HG03558 (cell line): ENCODE data around the gene SCN8A.

ENCODE experiments used
- ATAC-seq: cut with Tn5 transposase; IDR thresholded peaks from one replicate; pipeline ENCODE4 v1.9.1; 2021; ENCODE audit warnings: moderate number of reproducible peaks; ENCODE audit not compliant: unreplicated experiment; ENCODE audit errors: extremely low read depth

The SCN8A gene

DNA sequence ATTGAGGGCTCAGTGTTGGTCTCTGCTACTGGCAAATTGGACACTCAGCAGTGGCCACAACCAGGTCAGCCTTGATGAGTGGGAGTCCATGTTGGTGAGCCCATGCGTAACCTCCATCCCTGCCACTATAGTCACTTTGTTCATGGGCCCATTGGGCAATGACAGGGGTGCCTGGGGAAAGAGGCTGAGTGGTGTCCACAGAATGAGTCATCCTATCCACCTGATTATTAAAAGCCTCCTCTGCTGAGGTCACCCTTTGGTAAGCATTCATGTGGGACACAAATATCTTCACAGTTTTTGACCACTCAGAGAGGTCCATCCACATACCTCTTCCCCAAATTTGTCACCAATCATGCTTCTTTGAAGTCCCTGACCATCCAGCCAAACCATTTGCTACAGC, 207.5 kb downstream of the SCN8A start:
- ATAC-seq = no peak

DNA sequence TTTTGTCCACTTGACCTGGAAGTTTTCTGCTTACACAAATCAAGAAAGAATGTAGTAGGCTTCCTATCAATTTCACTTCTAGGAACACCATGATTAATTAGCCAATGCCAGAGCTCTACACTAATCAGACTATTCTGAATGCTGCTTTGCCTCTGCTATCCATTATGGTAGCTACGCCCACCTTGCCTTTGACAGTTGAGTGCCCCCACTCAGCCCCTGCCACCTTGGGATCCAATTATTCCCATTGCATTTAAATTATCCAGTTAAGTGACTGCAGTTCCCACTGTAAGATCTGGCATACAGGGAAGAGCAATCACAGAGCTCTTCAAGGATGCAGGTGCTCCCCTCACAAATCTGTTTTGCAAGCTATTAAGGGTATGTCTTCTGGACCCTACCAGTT, 210.0 kb downstream of the SCN8A start:
- ATAC-seq = no peak

DNA sequence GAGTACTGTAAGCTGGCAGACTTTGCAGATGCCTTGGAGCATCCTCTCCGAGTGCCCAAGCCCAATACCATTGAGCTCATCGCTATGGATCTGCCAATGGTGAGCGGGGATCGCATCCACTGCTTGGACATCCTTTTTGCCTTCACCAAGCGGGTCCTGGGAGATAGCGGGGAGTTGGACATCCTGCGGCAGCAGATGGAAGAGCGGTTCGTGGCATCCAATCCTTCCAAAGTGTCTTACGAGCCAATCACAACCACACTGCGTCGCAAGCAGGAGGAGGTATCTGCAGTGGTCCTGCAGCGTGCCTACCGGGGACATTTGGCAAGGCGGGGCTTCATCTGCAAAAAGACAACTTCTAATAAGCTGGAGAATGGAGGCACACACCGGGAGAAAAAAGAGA, 215.9 kb downstream of the SCN8A start:
- ATAC-seq = no peak

DNA sequence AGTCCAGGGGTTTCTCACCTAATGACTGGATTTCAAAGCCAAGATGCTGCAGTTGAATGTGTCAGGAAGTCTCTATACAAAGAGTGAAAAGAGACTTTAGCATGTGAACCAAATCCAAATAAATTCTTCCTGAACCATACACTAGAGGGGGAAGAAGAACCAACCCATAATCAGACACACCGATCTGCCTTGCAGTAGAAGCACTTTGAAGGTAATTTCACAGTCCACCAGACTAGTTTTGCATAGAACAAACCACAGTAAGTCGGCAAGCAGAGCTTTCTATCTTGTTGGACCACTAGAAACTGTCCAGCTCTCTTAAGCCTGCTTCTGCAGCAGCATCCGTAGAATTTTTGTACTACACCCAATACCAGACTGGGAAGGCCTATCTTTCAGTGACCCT, 218.2 kb downstream of the SCN8A start:
- ATAC-seq = no peak

DNA sequence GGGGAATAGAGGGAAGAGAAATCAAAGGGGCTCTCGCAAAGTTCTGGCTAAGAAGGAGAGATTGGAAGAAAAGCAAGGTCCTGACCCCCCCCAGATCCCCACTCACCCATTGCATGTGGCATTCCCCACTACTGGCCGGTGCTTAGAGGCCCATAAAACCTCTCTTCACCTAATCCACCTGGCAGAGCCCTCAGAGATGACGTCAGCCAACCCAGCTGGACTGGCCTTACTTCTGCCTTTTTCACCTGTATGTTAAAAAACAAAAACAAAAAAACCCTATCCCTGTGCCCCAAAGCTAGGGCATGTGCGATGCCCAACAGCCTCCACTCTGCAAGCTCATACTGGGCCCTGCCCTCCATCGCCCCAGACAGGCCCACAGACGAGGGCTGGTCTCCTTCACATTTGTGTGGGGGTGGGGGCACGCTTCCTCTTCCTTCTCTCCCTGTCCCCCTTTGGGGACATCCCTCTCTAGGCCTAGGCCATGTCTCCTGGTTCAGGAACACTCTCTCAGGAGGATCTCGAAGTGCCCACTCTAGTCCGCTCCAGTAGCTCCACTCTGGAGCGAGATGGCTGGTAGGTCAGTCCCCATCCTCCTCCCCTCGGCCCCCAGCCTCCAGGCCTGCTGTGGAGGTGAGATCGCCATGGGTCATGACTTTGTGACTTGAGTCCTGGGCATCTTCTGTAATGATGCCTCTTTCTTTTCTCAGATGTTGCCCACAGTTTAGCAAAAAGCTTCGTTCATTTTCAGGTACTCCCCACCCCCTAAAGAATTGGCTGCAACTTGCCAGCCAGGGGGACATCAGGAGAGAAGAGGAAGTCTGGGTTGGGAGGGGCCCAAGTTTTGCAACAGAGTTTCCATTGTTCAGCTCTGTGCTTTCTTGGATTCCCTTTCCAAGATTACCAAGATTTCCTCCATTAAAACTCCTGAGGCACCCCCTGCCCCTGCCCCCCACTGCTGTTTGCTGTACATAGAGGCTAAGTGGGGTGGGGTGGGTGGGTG, 220.5 kb downstream of the SCN8A start:
- ATAC-seq = no peak

DNA sequence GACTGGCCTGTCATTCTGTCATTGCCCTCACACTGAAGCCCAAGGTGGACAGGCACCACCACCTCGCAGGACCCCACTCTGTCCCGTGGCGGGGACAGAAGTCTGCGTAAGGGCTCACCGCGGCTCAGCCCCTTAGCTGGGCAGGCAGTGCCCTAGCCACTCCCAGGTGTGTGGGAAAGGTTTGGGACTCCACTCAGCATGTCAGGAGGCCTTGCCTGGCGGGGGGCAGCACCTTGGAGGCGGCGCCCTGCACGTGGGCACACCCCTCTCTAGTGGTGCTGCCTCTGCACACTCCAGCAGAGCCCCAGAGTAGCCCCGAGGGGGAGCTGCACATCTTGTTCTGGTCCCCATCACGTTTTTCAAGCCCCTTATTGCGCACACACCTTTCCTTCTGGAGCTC, 221.8 kb downstream of the SCN8A start:
- no peak for ATAC-seq

DNA sequence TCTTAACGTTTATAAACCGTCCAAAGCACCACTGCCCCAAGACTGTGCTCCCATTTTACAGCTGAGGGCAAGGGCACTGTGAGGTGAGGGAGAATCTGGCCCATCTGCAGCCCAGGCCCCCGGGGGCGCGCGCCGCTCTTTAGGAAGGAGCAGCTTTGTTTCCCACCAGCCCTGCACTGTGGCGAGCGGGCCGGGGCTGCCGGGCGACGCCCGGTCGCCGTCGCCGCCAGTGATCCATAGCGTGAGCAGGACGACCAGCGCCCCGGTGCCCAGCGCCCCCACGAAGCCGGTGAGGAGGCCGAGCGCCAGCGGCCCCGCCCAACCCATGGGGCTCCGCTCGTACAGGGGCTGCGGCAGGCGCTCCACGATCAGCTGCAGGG, 222.9 kb downstream of the SCN8A start:
- ATAC-seq = no peak

DNA sequence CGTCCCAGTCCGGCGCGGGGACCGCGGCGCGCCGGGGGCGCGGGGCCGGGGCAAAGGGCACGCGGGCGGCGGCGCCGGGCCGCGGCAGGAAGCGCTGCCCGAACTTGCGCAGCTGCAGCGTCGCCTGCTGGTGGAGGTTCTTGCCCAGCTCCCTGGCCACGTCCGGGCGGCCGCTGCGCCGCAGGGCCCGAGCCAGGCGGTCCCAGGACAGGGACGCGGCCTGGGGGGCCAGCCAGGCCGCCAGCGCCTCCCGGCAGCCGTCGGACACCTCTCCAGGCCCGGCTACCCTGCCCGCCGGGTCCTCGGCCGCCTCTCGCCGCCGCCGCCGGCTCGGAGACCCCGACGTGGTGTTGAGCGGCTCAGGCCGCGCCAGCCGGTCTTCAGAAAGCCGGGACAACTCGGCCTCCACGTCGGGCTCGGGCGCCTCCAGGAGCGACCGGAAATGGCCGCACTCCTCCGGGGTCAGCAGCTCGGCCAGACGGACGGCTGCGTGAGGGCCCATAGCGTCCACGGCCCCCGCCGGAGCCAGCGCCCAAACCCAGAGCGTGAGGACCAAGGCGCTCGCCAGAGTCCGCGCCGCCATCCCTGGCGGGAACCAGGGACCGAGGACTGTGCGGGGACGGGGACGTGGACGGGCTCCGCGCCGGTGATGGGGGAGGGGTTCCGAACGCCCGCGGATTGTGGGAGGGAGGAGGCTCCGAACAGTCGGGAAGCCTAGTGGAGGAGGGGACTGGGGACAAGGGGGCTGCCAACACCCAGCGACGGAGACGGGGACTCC, 223.5 kb downstream of the SCN8A start:
- no peak for ATAC-seq

DNA sequence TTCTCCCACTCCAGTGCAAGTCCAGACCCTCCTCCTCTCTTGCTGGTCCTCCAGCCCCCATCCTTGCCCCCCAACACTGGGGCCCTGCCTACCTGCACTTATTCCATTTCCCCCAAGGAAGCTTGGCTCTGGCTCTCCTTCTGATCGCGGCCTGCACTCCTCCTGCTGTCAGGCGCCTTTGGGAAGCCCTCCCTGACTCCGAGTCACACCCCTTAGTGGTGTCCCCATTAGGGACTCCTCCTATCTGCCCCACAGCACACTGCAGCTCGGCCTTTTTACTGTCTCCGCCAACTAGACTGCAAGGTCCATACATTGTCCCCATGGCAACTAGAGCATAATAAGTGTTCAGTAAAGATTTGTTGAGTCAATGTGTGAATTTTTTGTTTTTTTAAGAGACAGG, 224.5 kb downstream of the SCN8A start:
- ATAC-seq = no peak

DNA sequence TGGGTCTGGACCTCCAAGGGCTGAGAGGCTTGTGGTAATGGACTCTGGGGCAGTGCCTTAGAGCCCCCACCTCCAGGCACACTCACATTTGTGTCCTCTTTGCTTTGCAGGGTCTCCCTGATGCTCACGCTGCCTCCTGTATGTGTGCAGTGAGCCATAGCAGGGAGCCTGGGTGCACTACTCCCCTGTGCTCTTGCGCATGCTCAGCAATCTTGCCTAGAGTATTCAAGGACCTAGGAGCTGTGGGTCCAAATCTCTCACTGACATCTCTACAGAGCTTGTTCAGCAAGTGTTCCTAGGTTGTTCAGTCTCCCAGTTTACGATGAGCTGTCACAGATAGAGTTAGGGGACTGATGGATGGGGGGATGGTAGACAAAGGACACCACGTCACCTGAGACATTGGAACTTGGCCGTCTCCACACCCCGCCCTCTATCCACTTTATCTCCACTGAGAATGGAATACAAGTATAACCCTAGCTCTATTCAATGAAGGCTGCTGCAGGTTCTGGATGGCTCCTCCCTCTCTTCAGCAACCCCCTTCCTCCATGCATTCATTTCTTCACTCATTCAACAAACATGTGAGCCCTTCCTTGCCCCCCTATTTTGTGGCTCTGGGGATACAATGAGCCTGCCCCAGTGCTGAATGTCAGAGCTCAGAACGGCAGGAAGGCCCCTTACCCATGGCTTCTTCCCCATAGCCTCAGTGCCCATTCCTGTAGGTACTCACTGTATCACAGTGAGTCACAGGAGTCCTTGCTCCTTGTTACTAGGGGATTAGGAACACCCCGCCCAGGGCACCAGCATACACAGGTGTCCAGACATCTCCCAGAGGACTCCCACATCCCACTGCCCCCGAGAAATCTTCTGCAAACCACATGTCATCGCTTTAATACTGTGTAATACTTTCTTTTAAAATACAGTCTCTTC, 226.3 kb downstream of the SCN8A start:
- ATAC-seq = no peak

DNA sequence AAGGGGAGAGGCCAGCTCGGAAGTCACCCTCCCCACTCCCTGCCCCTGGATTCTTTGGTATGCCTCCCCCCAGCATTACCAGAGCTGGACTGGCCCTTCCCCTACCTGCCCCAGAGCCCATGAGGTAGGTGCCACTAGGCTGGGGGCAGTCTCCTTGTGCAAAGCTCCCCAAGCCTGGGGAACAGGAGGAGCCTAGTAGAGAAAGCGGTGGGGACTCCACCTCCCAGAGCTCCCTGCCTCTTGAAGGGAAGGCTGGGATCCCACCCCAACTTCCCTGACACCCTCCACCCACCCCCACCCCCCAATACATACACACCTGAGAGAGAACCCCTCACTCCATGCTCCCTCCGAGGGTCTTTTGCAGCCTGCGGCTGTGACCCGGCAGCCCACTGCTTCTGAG, 227.1 kb downstream of the SCN8A start:
- no peak for ATAC-seq

DNA sequence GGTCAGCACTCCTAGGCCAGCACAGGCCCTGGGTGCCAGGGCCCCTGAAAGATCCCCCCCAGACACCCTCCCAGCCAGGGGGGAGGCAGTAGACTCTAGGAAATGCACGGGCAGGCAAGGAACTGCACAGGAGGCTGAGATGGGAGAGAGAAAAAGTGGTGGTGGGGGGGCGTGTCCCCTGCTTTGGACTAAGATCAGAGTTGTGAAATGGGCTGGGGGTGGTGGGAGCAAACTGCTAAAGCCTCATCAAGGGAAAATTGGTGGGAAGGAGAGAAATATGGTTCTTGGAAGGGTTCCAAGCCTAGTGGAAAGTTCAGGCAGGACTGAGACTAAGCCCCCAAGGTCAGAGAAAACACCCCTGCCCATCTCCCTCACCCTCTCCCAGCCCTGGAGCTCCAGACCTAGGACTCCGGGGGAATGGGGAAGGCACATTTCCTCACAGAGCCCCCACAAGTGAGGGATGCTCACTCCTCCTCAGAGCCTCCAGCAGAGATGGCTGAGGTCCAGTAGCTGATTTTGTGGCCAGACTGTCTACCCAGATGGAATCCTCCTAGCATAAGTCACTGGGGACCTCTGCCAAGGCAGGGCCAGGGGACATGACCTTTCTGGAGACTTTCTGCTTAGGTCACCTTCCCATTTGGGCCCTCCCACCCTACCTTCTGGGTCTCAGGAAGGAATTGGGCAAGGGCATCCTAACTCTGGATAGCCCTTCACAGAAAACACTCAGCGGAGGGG, 227.7 kb downstream of the SCN8A start:
- ATAC-seq = no peak

DNA sequence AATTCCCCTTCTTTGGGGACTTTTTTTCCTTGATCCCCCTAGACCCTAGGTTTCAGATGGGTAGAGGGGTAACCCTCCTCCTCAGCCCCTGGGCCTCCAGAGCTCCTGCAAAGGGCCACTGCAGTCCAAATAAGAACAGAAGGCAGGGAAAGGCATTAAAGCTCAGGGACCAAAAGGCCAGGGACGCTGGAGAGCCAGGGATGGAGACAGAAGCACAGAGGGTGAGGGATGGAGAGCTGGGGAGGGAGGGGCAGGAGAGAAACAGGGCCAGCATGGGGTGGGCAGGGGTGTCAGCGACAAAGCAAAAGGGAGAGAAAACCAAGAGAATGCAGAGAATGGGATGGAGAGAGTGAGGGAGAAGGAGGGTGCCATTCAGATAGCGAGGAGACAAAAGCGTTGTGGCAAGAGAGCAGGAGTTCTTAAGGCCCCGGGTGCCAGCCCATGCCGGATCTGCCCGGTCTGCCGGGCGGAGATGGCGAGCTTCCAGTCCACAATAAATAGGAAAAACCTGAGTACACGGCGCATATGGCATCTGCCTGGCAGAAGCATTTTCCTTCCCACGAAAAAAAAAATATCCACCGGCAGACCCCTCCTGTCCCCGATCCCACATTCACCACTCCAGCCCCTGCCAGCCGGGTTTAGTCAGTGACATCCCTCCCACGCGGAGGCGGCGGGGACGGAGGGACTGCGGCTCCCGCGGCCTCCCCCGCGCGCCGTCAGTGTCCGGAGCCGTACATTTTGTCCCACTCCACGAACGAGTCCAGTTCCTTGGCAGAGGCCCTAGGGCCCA, 228.9 kb downstream of the SCN8A start:
- no peak for ATAC-seq

DNA sequence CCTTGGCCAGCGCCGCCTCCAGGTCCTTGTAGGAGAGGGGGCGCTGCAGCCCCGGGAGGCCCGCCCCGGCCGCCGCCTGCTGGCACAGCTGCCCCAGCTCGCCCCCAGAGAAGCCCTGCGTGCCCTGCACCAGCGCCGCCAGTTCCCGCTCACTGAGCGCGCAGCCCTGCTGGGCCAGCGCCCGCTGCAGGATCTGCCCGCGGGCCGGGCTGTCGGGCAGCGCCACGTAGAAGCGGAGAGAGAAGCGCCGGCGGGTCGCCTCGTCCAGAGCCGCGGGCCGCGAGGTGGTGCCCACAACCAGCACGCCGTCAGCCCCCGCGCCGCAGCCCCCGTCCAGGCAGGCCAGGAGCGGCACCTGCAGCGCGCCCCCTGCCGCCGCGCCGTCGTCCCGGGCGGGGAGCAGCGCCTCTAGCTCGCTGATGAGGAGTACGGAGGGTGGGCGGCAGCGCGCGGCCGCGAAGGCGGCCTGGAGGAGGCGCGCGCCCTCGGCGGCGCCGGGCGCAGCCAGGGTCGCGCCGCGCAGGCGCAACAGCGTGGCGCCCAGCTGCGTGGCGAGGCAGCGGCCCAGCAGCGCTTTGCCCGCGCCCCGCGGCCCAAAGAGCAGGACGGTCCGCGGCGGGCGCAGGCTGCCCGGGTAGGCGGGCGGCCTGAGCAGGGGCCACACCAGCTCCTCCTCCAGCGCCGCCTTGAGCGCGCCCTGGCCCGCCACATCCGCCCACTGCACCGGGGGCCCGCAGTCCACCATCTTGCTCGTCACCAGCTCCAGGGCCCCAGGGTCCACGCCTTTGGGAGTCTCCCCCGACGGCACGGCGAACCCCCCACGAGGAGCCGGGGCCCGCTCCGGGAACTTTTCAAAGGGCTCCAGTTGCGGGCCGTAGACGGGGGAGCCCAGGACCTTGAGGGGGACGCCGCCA, 229.8 kb downstream of the SCN8A start:
- no peak for ATAC-seq

DNA sequence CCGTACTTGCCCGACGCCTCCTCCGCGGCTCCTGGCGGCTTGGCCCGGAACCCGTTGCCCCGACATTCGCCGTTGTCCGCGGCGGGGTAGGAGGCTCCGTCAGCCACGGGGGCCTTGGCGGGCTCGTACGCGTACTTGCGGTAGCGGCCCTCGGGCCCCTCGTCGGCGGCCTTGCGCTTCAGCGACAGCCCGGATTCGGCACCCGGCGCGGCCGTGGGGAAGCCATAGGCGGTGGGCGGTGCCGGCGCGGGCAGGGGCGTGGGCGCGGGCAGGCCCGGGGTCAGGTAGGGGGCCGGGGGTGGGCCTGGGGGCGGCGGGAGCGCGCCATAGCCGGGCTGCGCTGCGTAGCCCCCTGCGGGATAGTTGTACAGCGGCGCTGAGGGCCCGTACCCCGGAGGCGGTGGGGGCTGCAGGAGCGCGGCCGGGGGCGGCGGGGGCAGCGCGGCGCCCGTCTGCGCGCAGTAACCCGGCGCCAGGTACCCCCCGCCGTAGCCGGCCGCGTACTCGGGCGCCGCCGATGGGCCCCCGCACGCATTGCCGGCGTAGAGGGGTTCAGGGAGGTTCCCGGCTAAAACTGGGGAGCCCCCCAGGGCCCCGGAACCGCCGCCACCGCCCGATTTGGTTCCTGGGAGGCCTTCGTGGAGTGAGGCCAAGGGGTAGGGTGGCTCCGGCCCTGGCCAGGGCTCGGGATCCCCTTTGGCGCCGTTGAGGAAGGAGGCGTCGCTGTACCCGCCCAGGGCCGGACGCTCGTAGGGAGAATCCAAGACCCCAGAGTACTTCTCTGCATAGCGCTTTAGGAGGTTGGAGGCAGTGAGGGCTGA, 230.6 kb downstream of the SCN8A start:
- ATAC-seq = no peak

DNA sequence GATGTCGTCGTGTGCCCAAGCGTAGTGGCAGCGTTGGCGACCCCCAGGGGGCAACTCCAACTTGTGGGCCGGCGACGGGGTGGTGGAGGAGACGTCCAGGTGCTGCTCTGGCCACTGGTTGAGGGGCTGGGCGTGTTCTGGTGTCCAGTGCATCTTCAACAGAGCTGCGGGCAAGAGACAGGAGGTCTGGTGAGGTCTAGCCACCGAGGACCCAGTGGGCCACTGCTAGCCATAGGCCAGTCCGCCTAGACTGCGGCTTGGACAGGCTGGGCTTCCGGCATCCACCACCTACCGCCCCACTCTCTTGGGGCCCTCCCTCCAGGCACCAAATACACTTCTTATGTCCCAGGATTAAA, 231.2 kb downstream of the SCN8A start:
- ATAC-seq = no peak

DNA sequence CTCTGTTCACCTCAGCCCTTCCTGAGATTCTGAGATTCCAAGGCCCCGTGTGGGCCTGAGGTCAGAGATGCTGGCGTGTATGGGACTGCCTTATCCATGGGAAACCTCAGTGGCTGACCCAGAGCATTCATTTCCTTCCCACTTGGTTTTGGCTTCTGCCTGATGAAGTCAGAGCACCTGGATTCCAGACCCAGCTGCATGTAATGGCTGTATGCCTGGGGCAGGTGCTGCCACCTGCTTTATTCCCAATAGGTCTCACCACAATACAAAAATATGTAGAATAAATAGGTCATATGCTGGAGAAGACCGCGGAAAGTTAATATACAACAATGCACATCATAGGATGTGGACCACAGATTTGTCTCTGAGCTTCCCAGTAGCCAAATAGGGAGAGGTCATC, 231.9 kb downstream of the SCN8A start:
- no peak for ATAC-seq
